Cardiac septum (tissue), 1 donor: ENCODE measurements around the gene ABTB2. TPM values are rescaled to one million over a fixed set of nuclear protein-coding genes. Genes with fewer than 3 reads are reported as not detected.
A peak's percentile ranks its signal among the peaks of the same experiment; 100 is the strongest.
"Not testable (repeated sequence)": the region's sequence is repeated elsewhere in the genome, so short reads cannot be mapped to it uniquely, and the experiment has no call there.

Experiments used
- DNase-seq: peaks from one replicate; pipeline ENCODE4 v3.0.0-alpha.2; 2020; ENCODE audit warnings: low spot score
- intact Hi-C: fragments of 100-400 bp; cut with DNase I; formaldehyde crosslinking; loops from one replicate; pipeline ENCODE4 v1.14.0; 2022
- long read RNA-seq: library from polyadenylated mRNA; unstranded; transcript quantifications from one replicate; pipeline ENCODE4 v2.0.0, GENCODE V29; 2021
- total RNA-seq: library from RNA; stranded (reverse); fragmentation: NEBNext Ultra II Directional; extraction: Animal tissue kit (Norgen Biotek cat#: 25700); gene quantifications from one replicate; pipeline ENCODE4 v1.2.1, GENCODE V29; 2021
- donor health status: DM: no; HTN: no; CAD: no.

Gene ABTB2
- 27.9 TPM for total RNA-seq
- long read RNA-seq, full-length matches to known transcripts: 6 of 36 reads
- long read RNA-seq, partial matches to known transcripts: 23 of 36 reads
- long read RNA-seq, other reads (novel, unspliced or antisense): 7 of 36 reads

DNA sequence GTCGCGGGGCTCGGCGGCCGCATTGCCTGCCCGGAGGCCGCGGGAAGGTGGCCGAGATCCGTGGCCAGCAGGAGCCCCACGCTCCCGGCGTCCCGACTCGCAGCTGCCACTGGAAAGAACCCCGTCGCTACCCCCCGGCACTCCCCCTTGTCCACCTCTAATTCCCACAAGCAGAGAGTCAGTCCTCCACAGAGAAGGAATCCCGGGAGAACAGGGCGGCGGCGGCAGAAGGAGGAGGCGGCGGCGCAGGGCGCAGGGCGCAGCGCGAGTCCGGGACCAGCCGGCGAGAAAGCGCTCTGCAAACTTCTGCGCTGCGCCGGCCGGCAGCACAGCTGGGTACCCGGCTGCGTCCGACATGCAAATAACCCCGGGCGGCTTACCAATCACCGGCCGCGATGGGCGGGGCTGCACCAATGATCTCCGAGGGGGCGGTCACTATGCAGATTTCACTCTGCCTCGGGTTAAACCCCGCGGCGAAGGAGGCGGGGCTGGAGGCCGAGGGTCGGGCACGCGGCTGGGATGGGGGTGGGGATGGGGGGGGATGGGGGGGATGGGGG, at the start of gene ABTB2:
Gene ABTB2 (minus strand): TSS at position 310 of the 557 bp plus-strand sequence.
- intact Hi-C loops: loop anchor here (2.0 to 5.0 kb wide), 5 partner anchors 90 to 361 kb away; partner anchors contain the start of genes CAPRIN1 and NAT10
- DNase-seq: peak; percentile 99

DNA sequence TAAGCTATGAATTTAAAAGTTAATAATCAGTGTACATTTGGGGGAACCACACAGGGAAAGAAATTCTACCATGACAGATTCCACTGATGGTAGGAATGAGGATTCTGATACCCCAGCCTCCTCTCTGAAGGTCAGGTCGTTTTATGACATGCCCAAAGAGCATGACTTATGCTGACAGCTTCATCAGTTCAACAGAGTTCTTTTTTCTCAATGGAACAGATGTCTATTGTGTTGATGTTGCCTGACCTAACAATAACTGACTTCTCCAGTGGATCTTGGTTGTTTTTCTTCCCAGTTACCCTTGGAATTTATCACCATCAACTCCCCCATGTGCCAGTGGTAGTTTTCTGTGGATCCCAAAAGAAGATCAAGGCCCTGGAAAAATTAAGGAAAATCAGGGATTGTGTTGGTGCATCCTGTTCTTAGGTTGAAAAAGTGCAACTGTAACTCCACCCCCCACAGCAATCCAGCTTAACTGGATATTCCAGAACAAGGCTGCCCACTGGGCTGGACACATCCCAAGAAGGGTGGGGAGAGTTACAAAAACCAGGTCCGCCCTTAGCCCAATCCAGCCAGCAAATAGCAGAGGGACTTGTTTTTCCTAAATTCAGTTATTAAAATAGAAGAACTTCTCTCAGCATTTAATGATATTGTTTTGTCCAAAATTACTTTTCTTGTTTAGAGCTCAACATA, 49.5 kb upstream of the ABTB2 start:
- intact Hi-C loops: no loop called here
- DNase-seq: no peak

DNA sequence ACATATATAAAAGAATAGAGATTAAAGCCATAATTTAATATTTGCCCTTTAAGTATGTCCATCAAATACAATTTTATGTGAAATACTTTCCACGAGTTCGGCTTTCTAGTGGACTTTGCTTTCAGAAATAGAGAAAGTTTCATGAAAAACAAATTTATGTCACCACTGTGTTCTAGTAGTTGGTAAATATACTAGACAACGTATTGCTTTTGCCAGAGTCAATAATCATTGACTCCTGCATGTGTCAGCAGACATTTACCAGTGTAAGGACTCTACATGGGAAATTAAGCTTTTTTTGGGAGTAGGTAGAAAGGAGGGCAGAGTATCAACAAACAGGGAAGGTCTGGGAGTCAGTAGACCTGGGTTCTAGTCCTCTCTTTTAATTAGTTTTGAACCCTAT, 48.6 kb upstream of the ABTB2 start:
- intact Hi-C loops: no loop called here
- DNase-seq: no peak

DNA sequence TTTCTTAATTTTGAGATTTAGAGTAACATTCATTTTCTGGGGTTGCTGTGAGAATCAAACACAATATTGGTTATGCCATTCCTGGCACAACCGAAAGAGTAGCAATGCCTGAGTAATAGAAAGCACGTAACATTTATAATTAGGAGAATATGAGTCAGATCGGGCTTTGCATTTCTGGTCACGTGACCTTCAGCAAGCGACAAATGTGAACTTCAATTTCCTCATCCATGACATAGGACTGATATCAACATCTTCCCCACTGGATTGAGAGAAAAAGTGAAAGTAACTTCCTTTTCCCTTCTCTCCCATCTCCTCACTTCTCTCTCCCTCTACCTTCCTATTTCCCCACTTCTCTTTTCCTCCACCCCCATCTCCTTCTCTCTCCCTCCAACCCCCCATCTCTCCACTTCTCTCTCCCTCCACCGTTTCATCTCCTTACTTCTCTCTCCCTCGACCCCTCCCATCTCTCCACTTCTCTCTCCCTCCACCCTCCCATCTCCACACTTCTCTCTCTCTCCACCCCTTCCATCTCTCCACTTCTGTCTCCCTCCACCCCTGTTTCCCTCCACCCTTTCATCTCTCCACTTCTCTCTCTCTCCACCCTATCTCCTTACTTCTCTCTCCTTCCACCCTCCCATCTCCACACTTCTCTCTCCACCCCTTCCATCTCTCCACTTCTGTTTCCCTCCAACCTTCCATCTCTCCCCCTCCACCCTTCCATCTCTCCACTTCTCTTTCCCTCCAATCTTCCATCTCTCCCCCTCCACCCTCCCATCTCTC, 47.5 kb upstream of the ABTB2 start:
- intact Hi-C loops: no loop called here
- no peak for DNase-seq

DNA sequence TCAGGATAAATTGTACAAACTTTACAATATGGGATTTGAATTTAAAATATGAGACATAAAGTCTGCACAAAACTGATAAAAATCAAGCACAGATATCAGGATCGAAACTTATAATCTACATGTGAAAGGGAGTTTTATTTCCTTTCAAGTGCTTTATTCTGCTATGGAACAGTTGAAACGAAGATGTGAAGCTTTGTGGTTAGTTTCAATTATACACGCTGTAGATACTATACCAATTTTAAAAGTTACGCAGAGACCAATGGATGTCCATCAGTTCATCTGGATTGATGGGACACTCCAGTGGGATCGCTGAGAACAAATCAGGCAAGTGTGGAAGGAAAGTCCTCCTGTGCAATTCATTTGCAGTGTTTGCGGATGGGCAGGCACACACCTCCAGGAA, 46.5 kb upstream of the ABTB2 start:
- intact Hi-C loops: no loop called here
- DNase-seq: no peak

DNA sequence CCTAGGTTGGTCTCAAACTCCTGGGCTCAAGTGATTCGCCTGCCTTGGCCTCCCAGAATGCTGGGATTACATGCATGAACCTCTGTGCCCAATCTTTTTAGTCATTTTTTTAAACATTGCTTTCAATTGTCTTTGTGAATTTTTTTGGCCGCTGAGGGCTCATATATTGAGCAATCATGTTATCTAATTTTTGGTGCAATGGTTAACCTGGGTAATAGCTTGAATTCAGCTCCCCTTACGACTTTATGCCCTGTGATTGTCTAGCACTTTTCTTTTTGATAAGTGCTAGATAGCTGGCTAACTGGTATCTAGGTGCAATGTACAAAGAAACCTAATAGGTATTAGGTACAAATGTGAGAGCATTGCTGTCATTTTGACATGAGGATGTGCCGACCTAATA, 45.6 kb upstream of the ABTB2 start:
- intact Hi-C loops: no loop called here
- no peak for DNase-seq

DNA sequence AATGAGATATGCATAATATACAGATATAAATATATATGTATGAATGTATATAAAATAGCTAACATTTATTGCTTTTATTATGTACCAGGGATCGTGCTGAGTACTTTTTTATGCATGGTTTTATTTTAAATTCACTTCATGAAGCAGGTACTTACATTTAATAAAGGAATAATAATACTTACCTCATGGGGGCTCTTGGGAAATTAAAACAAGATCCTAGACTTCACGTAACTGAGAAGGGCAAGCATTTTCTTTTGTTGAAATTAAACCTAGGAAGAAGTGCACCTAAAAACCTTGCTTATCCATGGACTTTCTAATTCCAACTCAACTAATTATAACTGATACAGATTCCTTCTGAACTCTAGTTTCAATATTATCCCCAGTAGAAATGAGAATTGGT, 40.0 kb upstream of the ABTB2 start:
- intact Hi-C loops: no loop called here
- DNase-seq: no peak

DNA sequence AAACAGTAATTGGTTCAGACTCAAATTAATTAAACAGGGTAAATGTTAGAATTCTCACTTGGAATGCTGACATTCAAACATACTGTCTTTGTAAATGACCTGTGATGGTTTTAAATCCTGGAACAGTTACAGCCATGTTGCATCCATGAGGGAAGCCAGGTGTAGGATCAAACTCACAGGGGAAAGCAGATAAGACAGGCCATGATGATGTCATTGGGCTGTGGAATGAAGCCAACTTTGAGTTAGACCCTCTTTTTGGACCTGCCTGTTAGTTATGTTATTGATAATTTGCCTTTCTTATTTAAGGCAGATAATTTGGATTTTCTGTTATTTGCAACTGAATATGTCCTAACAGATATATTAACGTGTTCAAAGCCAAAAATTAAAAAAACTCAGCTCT, 39.3 kb upstream of the ABTB2 start:
- no peak for DNase-seq
- intact Hi-C loops: no loop called here

DNA sequence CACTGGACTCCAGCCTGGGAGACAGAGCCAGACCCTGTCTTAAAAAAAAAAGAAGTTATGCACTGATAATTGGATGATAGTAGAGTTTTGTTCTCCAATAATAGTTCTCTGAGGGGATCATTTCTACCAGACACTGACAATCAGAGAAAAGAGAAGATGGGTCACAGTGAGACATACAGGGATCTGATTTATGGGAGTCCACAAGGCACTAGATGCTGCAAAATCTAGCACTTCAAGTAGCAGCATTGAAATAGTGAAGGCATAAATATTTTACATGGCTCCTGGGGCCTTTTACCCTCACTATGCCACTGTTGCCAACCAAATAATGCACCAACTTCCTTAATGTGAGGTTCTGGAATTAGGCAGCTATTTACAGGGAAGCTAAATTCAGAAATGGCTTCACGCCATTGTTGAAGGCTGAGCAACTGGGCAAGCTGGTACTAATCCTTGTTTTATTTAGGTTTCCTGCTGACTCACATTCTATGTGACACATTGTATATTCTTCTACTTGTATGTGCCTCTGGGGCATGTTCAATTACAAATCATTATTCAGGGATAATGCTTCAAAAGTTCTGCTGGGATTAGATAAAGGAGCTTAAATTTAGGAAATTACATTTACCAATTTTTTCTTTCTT, 38.2 kb upstream of the ABTB2 start:
- intact Hi-C loops: no loop called here
- DNase-seq: no peak

DNA sequence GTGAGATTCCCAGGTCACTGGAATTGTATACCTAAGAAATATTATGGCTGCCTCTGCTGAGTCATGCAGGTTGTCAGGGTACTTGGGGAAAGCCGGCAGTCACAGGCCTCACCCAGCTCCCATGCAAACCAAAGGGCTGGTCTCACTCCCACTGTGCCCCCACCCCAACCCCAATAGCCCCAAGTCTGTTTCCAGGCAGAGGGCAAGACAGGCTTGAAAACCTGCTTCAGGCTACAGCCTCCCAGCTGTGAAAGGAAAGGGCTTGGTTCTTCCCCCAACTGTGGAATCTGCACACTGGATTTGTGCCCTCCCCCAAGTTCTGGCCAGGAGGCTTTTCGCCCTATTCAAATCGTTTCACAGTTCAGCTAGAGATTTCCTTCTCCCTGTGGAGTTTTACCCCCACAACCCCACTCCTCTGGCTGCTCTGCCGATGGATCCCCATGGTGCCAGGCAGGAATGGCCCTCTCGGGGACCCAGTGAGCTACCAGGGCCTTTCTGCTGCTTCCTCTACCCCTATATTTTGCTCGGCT, 37.0 kb upstream of the ABTB2 start:
- DNase-seq: no peak
- intact Hi-C loops: no loop called here

DNA sequence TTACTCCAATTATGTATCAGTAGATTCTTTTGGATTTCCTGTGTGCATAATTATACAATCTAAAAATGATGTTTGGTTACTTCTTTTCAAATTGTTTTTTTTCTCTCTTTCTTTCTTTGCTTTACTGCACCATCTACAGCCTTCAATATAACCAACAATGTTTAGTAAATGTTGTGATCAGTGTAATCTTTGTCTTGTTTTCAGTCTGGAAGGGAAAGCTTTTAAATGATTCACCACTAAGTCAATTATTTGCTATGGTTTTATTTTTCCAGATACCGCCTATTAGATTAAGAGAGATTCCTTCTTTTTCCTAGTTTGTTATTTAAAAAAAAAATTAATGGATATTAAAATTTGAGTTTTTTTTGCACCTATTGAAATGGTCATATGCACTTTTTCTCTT, 29.8 kb upstream of the ABTB2 start:
- DNase-seq: no peak
- intact Hi-C loops: no loop called here

DNA sequence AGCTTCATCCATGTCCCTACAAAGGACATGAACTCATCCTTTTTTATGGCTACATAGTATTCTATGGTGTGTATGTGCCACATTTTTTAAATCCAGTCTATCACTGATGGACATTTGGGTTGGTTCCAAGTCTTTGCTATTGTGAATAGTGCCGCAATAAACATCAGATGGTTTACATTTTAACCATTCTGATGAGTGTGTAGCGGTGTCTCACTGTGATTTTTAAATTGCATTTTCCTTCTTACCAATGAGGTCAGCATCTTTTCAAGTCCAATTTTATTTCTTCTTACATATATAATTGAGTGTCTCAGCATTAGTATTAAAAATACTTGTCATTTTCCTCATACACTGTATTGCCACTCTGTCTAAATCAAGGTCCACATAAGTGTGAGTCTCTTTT, 28.5 kb upstream of the ABTB2 start:
- intact Hi-C loops: not testable (repeated sequence)

DNA sequence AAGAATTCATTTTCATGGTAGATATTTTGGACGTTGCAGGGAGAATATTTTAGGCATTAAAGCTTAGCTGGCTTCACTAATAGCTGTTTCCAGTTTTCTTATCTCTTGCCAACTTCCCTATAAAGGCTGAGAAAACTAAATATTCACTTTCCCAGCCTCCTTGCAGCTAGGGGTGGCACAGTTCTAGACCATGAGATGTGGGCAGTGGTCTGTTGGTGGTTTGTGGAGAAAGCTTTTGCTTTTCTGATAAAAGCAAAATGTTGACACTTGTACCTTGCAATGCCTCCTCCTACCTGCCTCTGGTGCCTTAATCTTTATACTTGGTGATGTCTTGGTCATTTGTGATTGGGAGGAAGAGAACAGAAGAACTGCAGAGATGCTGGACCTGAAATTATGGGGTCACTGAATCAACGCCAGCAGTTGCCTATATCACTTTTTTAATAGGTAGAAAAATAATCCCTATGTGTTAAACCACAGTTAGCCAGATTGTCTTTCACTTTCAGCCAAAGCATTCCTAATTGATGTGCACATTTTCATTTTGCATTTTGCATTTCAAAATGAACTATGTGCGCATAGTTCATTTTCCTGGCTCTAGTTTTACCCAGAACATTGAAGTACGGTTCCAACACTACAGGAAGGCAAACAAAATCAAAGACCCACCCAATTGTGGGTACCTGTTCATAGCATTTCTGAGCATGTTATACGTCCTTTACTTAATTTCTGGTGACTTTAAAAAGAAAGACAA, 24.9 kb upstream of the ABTB2 start:
- intact Hi-C loops: no loop called here
- DNase-seq: no peak

More for the DNA sequence above, 28.5 kb upstream of the ABTB2 start:
- DNase-seq: not testable (repeated sequence)

DNA sequence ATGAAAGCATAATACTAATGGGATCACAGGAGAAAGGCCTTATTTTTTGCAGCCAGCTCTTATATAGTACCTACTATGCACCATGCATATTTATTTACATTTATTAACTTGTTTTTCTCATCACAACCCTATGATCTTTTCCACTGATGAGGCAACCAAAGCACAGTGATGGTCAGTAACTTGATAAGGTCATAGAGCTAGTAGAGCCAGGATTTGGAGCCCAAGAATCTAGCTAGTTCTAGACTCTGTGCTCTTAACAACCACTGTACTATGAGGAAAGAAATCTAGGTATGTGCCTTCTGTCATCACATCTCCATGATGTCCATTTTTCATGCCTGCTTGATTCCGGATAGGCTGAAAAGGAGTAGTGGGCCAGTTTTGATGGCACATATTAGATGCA, 24.0 kb upstream of the ABTB2 start:
- no peak for DNase-seq
- intact Hi-C loops: no loop called here

DNA sequence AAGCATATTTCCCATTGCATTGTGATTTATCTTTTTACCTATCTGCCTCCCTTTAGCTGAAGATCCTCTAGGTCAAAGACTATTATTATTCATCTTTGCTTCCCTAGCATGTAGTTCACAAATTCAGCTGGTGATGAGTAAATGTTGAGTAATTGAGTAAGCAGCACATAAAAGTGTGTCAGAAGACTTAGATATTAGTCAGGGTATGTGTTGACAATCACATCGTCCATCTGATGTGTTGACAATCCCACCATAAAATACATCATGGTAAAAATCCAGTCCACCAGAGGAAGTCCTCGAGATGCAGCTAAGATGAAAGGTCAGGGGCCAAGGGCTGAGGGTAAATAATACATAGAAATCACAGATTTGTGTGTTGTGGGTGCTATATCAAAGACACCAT, 22.9 kb upstream of the ABTB2 start:
- no peak for DNase-seq
- intact Hi-C loops: no loop called here

DNA sequence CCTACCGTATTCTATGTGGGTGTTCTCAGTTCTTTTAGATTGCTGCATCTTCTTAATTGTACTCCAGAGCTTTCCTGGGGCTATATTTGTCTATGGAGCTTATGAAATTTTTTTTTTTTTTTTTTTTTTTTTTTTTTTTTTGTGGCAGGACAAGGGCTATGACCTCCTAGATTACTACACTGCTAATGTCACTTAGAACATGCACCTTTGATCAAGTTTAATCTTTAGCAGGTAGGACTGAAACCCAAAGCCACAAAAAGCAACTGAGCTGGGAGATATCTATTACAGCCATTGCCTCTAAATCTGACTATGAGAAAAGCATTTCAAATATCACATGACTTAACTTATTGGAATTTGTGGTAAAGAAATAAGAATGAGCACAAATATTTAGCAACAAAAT, 21.7 kb upstream of the ABTB2 start:
- DNase-seq: no peak
- intact Hi-C loops: loop anchor here (10.0 kb wide), 1 partner anchor 115 kb away; no protein-coding TSS in a partner anchor

DNA sequence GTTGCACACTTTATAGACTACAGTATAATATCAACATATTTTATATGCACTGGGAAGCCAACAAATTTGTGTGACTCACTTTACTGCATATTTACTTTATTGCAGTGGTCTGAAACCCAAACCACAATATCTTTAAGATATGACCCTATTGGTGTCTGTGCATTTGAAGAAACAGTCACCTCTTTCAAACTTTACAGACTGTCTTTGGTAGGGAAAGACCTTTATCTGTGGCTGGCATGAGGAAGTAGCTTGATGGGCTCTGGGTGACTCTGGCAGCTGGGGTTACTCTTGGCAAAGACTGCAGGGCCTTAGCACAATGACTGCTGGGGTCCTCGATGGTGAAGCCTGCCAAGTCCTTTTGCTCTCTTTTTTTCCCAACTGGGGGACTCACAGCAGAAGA, 21.3 kb upstream of the ABTB2 start:
- no peak for DNase-seq
- intact Hi-C loops: loop anchor here (10.0 kb wide), 1 partner anchor 116 kb away; no protein-coding TSS in a partner anchor

DNA sequence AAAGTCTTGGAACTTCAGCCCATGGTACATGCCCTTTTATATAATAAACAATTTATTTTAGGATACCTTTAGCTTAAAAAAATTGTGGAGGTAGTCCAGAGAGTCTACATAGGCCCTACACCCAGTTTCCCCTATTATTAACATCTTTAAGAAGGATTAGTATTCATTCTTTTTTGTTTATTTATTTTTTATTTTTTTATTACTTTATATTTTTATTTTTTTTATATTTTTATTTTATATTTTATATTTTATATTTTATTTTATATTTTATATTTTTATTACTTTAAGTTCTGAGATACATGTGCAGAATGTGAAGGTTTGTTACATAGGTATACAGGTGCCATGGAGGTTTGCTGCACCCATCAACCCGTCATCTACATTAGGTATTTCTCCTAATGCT, 15.9 kb upstream of the ABTB2 start:
- DNase-seq: no peak
- intact Hi-C loops: loop anchor here (10.0 kb wide), 1 partner anchor 121 kb away; no protein-coding TSS in a partner anchor

DNA sequence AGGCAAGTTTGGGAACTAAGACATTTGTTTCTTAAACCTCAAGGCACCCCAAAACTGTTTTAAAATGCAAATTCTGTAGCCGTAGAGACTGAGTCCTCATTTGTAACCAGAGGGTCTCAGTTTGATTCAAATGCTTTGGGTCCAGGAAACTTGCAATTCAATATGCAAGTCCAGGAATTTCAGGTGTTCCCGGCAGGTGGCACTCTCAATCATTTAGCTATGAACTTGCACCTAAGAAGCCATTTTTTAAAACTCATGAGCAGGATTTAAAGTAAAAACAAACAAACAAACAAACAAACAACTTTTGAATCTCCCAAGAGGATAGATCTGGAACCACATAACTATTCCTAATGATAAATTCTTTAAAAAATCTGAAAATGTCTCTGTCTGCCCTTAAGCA, 8.7 kb upstream of the ABTB2 start:
- no peak for DNase-seq
- intact Hi-C loops: no loop called here
